GM12801 (cell line): ENCODE results near the gene CD180.

Experiments
- TF ChIP-seq, protein P1 (sequence below): IDR thresholded peaks from one replicate; pipeline ENCODE4 v1.5.1; 2011; ENCODE audit warnings: control low read depth; ENCODE audit not compliant: insufficient read length; ENCODE audit errors: extremely low read depth

The CD180 gene

DNA sequence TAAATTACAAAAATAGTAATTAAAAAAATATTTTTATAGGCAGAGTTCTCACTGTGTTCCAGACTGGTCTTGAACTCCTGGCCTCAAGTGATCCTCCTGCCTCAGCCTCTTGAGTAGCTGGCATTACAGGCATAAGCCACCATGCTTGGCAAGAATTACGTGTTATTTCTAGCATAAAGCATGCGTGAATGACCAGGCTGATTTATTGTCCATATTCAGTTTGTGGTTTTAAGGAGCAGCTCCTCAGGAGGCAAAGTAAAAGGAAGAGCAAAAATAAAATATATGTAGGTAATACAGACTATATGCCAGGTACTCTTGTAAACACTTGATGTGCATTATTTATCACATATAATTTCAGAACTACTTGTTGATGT is 7.1 kb upstream of the CD180 start:
- TF ChIP-seq, protein P1, sequence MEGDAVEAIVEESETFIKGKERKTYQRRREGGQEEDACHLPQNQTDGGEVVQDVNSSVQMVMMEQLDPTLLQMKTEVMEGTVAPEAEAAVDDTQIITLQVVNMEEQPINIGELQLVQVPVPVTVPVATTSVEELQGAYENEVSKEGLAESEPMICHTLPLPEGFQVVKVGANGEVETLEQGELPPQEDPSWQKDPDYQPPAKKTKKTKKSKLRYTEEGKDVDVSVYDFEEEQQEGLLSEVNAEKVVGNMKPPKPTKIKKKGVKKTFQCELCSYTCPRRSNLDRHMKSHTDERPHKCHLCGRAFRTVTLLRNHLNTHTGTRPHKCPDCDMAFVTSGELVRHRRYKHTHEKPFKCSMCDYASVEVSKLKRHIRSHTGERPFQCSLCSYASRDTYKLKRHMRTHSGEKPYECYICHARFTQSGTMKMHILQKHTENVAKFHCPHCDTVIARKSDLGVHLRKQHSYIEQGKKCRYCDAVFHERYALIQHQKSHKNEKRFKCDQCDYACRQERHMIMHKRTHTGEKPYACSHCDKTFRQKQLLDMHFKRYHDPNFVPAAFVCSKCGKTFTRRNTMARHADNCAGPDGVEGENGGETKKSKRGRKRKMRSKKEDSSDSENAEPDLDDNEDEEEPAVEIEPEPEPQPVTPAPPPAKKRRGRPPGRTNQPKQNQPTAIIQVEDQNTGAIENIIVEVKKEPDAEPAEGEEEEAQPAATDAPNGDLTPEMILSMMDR = no peak

DNA sequence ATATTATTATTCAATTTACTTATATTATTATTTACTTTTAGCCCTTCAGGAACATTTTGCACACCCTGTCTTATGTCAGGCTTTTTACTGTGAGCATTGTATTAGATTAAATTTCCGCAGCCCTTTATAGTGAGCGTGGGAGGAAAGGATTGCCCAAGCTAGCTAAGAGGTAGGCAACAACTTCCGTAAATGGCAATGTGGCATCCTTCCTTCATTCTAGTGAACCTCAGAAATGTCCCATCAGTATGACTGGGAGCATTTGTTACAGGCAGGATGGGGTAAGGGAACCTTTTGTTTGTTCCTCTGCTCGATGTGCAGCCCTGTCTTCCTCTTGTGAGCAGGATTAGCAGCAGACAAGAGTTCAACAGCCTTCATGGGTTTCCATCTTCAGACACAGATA is 6.2 kb upstream of the CD180 start:
- TF ChIP-seq, protein P1 = no peak

DNA sequence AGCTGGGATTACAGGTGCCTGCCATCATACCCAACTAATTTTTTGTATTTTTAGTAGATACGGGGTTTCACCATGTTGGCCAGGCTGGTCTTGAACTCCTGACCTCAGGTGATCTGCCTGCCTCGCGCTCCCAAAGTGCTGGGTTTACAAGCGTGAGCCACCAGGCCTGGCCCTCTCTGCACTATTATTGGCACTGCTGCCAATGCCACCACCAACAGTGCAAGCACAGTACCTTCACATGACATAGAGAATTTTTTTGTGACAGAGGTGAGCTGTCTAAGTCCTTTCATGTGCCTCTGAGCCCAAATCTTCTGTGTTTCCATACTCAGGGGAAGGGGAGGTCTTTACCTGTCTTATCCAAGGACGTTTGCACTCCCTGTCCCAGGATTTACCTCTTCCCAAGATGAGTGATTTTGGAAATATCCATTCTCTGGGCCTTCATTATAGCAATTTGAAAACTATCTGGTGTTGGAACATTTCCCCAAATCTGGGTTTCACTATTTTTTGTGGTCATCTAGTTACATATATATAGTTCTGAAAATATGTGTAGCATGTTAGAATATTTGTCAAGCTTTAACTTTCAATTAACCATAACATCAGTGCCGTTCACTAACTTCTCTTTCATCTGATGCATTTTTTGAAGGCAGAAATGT is 5.4 kb upstream of the CD180 start:
- TF ChIP-seq, protein P1 = no peak

DNA sequence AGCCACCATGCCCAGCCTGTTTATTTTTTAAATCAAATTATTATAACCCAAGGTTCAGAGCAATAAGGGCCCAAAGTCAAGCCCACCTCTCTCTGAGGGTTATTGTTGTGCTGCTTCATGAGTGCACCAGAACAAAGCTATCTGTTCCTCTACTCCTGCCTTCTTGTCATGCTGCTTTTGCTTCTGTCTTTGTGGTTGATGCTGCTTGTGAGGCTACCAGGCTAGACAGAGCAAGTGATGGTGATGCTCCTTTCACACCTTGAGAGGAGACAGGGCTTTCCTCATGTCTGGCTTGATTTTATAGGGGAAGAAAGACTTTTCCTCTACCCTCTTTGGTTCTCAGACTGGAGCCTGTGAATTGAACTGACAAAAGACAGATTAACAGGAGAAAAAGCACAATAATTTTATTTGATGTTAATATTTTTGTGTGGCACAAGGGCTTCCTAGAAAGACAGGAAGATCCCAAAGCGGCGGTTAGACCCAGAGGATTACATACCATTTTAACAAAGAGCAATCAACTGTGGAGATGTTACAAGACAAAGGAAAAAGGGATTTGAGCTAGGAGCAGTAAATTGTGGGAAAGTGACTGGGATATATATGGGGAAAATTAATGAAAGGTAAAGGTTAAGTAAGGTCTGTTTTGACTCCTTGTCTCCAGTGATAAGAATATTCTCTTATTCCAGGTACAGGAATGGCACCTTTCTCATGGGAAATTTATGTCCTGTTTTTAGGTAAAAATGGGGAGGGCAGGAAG is 4.4 kb upstream of the CD180 start:
- TF ChIP-seq, protein P1 = no peak

DNA sequence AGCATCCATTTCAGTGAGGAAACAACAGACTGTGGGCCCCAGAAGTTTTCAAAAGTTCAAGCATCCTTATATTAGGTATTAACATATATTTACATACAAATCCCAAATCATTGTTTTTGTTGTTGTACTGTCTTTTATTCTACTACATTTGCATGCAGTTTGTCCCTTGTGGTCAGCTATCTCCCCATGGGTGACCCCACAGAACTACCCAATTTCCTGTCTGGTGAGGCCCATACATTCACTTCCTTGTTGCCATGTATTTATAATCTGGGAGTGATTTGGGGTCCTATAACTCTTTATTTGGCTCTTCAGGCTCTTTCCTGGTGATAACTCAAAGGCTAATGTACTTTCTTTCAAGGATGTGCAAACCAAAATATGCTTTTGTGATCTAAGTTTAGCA is 3.3 kb upstream of the CD180 start:
- TF ChIP-seq, protein P1 = no peak

DNA sequence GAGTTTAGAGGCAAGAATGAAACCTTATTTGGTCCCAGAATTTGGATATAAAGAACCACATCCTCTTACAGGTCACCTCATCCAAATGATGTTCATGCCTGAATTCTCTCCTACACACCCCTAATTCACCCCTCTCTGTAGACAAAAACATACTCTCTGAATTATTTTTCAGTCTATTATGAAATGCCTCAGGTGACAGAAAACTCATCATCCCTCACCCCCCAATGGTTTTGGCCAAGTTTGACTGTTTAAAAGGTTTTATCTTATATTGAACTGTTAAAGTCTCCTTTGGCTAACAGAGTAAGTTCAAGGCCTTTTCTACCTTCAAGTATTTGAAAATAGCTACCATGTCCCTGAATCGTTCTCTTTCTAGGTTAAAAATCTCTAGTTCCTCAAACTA is 2.3 kb upstream of the CD180 start:
- TF ChIP-seq, protein P1 = no peak

DNA sequence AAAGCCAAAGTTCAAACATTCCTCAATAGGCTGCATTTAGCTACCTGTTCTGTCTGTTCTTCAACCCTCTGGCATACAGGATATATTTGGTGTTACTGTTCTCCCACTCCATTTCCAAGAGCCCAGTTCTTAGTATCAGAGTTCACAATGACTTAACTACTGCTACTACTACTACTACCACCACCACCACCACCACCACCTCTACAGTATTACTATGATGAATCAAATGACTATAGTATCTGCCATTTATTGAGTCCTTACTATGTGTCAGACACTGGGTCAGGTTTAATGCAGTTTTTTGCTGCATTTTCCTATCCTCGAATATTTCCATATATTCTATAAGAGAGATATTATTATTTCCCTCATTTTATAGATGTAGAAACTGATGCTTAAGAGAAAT is 937 bp upstream of the CD180 start:
- TF ChIP-seq, protein P1 = no peak
